22Rv1 (cell line): ENCODE data around the gene MATN3.

Experiments
- CTCF ChIP-seq: fragments of 450-650 bp; IDR thresholded peaks from 2 replicates; pipeline ENCODE4 v1.5.1; 2017; ENCODE audit warnings: mild to moderate bottlenecking
- ZFX ChIP-seq: fragments of 450-650 bp; IDR thresholded peaks from 2 replicates; pipeline ENCODE4 v1.6.1; 2017; ENCODE audit warnings: antibody characterized with exemption, borderline replicate concordance

- TF ChIP-seq CTCF (no peak), ZFX (no peak)
Measured at GRCh38 chr2:20016346-20016745, 3.9 kb upstream of the MATN3 start.
